Peyer's patch (tissue), 4 donors: Measurements from ENCODE around the gene OPCML. TPM values are rescaled to one million over a fixed set of nuclear protein-coding genes. Genes with fewer than 3 reads are reported as not detected.

ENCODE experiments used
- DNase-seq, 3 donors: peaks; one replicate each; pipeline ENCODE4 v3.0.0-alpha.2; 2017 to 2019
- H3K27ac ChIP-seq, 4 donors: fragments of 200-600 bp; sonication (generic); one replicate each; pipeline ENCODE4 v1.5.1; 2016 to 2019
- H3K27me3 ChIP-seq, 2 donors: fragments of 200-600 bp; sonication (generic); one replicate each; pipeline ENCODE4 v1.5.1; 2019
- H3K36me3 ChIP-seq, 3 donors: fragments of 200-600 bp; sonication (generic); one replicate each; pipeline ENCODE4 v1.5.1; 2016 to 2019
- H3K4me1 ChIP-seq, 4 donors: fragments of 200-600 bp; sonication (generic); one replicate each; pipeline ENCODE4 v1.5.1; 2016 to 2019
- H3K4me3 ChIP-seq, 4 donors: fragments of 200-600 bp; sonication (generic); 1 replicate in 3 of 4; 2 replicates in 1 of 4; pipeline ENCODE4 v1.5.1; 2016 to 2019; ENCODE audit warnings: mild to moderate bottlenecking in 1 of 4
- H3K9me3 ChIP-seq, 4 donors: fragments of 200-600 bp; sonication (generic); one replicate each; pipeline ENCODE4 v1.5.1; 2016 to 2019; ENCODE audit warnings: mild to moderate bottlenecking in 1 of 4
- POLR2A ChIP-seq, 2 donors: fragments of 450-650 bp; IDR thresholded peaks; one replicate each; pipeline ENCODE4 v1.5.1; 2017; ENCODE audit warnings: antibody characterized with exemption in 2 of 2, mild to moderate bottlenecking in 2 of 2, moderate library complexity in 2 of 2
- total RNA-seq, 4 donors: library from RNA; depleted of rRNA; stranded (reverse); fragments of >200 nt; gene quantifications; one replicate each; pipeline ENCODE4 v1.1.0, GENCODE V29; 2016
- TF ChIP-seq, protein P1 (sequence below), 6 experiments: fragments of 450-650 bp in 4 of 6; fragments of 200-600 bp in 2 of 6; sonication (generic) in 1 of 6; IDR thresholded peaks; one replicate each; pipeline ENCODE4 v1.5.1; 2017 to 2019; ENCODE audit warnings: antibody characterized with exemption in 6 of 6, mild to moderate bottlenecking in 3 of 6, moderate library complexity in 1 of 6

Gene OPCML
- total RNA-seq, 4 donors from 2014 or later, result not detected

DNA sequence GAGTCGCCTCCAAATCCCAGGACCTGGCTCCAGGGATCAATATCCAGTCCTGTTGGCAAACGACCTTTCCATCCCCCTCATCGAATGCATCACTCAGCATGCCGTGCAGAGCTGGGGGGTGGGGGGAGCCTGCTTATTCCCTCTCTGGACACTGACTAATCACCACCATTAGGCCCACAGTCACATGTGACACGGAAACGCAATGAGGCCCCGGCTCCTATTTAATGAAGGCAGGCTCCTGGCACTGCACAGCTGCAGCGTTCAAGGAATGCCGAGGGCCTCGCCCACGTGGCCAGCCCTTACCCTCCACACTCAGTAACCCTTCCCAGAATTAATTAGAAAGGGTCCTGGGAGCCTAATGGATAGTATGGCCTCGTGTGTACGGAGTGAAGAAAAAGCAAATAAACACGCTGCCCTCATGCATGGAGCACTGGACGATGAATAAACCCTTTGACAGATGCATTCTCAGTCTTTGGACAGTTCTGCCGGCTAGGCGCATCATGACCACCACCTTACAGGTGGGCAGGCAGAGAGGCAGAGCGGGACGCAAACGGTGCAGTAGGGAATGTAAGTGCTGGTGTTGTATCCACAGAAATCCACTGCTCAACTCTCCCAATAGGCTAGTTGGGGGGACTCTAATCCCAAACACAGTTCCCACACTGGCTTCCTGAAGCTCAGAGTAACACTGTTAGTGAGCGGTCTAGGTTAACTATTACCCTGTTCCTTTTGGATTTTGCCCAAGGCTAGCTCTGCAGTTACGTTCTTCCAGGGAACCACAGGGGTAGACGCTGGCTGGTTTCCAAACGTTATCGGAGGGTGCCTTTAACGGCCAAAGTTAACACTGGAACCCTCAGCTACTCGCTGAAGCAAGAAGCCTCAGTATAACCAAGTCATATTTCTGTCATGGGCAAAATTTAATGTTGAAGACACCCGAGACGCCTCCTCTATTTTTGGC lies 490.1 kb downstream of the OPCML start:
- no peak for DNase-seq
- no peaks in the 10 kb centered on the region for H3K9me3 ChIP-seq
- no peak overlapping the region for H3K4me3 ChIP-seq
- H3K36me3 ChIP-seq, result no peaks in the 10 kb centered on the region
- no peaks in the 10 kb centered on the region for H3K27me3 ChIP-seq
- TF ChIP-seq, protein P1, sequence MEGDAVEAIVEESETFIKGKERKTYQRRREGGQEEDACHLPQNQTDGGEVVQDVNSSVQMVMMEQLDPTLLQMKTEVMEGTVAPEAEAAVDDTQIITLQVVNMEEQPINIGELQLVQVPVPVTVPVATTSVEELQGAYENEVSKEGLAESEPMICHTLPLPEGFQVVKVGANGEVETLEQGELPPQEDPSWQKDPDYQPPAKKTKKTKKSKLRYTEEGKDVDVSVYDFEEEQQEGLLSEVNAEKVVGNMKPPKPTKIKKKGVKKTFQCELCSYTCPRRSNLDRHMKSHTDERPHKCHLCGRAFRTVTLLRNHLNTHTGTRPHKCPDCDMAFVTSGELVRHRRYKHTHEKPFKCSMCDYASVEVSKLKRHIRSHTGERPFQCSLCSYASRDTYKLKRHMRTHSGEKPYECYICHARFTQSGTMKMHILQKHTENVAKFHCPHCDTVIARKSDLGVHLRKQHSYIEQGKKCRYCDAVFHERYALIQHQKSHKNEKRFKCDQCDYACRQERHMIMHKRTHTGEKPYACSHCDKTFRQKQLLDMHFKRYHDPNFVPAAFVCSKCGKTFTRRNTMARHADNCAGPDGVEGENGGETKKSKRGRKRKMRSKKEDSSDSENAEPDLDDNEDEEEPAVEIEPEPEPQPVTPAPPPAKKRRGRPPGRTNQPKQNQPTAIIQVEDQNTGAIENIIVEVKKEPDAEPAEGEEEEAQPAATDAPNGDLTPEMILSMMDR (IDR thresholded peaks at IDR 0.05), result no peak
- no peak for TF ChIP-seq POLR2A (IDR thresholded peaks at IDR 0.05)
- H3K27ac ChIP-seq, result no peak overlapping the region
- H3K4me1 ChIP-seq, result no peaks in the 10 kb centered on the region

DNA sequence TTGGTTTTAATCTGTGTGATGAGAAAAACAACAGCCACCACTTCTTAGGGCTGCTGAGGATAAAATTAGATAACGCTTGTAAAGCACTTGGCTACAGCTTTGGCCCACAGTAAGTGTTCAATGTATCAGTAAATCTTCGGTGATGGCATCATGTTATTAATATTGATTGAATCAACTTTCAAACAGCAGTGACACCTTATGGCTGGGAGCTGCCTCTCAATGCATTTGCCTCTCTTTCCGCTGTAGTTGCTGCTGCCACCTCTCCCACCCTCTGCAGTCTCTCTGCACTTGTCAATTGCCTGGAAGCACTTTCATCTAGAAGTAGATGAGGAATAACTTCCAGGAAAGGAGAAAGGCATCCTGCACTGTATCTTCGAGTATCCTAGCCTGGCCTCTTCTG lies 491.1 kb downstream of the OPCML start:
- no peaks in the 10 kb centered on the region for H3K9me3 ChIP-seq
- no peak for DNase-seq
- no peaks in the 10 kb centered on the region for H3K4me1 ChIP-seq
- H3K27me3 ChIP-seq, result no peaks in the 10 kb centered on the region
- TF ChIP-seq, protein P1 (IDR thresholded peaks at IDR 0.05), result no peak
- no peak for TF ChIP-seq POLR2A (IDR thresholded peaks at IDR 0.05)
- no peak overlapping the region for H3K27ac ChIP-seq
- no peaks in the 10 kb centered on the region for H3K36me3 ChIP-seq
- no peak overlapping the region for H3K4me3 ChIP-seq

DNA sequence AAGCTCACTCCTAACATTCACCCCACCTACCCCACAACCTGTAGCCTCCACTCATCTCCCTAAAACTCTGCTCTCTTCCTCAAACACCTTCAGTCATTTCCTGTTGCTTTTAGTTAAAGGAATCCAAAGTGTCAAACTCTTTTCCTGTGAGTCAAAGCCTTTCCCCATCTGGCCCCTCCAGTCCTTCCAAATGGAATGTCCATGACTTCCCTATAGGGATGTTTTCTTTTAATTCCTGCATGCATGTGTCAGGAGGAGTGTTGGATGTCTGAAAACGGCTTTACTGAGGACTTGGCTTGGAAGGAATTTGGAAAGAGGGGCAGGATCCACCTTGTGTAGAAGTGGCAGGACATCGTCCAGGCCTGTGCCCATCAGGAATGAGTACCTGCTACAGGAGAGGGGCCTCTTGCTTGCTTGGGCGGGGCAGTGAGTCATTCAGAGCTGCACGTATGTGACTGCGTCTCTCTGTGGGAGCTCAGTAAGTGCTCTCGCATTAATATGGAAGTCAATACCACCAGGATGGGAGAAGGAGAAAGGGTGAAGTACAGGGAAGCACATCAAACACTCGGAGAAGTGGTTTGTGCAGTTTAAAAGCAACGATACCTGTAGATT lies 491.9 kb downstream of the OPCML start:
- no peak for DNase-seq
- Histone ChIP-seq H3K27ac (no peak overlapping the region), H3K36me3 (no peaks in the 10 kb centered on the region), H3K27me3 (no peaks in the 10 kb centered on the region), H3K4me3 (no peak overlapping the region), H3K9me3 (no peaks in the 10 kb centered on the region), H3K4me1 (no peaks in the 10 kb centered on the region)
- TF ChIP-seq POLR2A (IDR thresholded peaks at IDR 0.05), result no peak
- TF ChIP-seq, protein P1 (IDR thresholded peaks at IDR 0.05), result no peak

DNA sequence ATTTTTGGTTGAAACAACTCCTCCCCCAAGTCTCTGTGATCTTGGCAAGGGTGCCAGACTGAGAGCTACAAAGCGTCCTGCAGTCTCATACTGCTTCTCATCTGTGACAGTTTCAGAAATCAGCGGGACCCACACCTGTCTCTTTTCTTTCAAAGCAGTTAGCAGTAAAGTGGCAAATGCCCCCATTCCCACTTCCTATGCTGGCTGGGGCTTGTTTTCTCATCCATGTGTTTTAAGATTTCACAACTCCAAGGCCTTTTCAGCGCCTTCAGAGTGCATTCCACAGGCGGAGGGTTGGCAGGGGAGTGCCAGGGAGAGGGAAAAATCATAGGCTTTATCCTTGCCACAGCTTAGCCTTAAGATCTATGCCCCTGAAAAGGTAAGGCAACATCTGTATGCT lies 493.5 kb downstream of the OPCML start:
- H3K4me3 ChIP-seq, result no peak overlapping the region
- no peaks in the 10 kb centered on the region for H3K36me3 ChIP-seq
- no peak overlapping the region for H3K27ac ChIP-seq
- no peak for TF ChIP-seq POLR2A (IDR thresholded peaks at IDR 0.05)
- no peaks in the 10 kb centered on the region for H3K4me1 ChIP-seq
- no peaks in the 10 kb centered on the region for H3K9me3 ChIP-seq
- H3K27me3 ChIP-seq, result no peaks in the 10 kb centered on the region
- no peak for DNase-seq

DNA sequence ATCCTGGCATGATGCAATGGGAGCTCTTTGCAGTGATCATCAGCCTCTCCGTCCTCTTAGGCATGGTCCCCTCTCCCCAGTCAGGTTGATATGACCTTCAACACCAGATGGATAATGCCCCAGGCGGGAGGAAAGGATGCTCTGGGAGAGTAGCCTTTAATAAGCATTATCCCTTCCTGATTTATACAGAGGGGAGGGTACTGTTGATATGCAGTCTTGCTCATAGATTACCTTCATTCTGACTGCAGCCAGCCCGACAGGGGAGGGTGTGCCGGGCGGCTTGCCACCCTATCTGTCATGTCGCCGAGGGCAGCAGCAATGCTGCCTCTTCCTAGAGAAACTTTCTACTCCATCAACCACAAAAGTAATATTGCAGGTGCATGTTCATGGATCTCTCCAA lies 497.4 kb downstream of the OPCML start:
- TF ChIP-seq, protein P1 (IDR thresholded peaks at IDR 0.05), result no peak
- TF ChIP-seq POLR2A (IDR thresholded peaks at IDR 0.05), result no peak
- Histone ChIP-seq H3K27me3 (no peaks in the 10 kb centered on the region), H3K4me1 (no peaks in the 10 kb centered on the region), H3K4me3 (no peak overlapping the region), H3K9me3 (no peaks in the 10 kb centered on the region), H3K27ac (no peak overlapping the region), H3K36me3 (no peaks in the 10 kb centered on the region)
- DNase-seq, result no peak

DNA sequence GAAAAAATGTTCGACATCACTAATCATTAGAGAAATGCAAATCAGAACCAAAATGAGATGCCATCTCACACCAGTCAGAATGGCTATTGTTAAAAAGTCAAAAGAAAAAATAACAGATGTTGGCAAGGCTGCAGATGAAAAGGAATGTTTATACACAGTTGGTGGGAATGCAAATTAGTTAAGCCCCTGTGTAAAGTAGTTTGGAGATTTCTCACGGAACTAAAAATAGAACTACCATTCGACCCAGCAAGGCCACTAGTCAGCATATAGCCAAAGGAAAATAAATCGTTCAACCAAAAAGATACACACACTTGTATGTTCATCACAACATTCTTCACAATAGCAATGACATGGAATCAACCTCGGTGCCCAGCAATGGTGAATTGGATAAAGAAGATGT lies 503.2 kb downstream of the OPCML start:
- Histone ChIP-seq H3K9me3 (no peaks in the 10 kb centered on the region), H3K4me1 (no peaks in the 10 kb centered on the region), H3K27me3 (no peaks in the 10 kb centered on the region), H3K4me3 (no peak overlapping the region), H3K36me3 (no peaks in the 10 kb centered on the region), H3K27ac (no peak overlapping the region)
- no peak for DNase-seq
- TF ChIP-seq, protein P1 (IDR thresholded peaks at IDR 0.05), result no peak
- no peak for TF ChIP-seq POLR2A (IDR thresholded peaks at IDR 0.05)
